ENCODE results near the gene RAI1. TPM values are rescaled to one million over a fixed set of nuclear protein-coding genes. Genes with fewer than 3 reads are reported as not detected.

The RAI1 gene
- total RNA-seq, 3 donors from 2014 or later, result 19.9 to 22.4 (median 20.1) TPM

GRCh38 chr17:17810895-17811248 lies 129.6 kb downstream of the RAI1 start:
- Mint-ChIP-seq H3K9me3 (no peaks in the 10 kb centered on the region), H3K27me3 (ENCODE audit: low read depth) (no peaks in the 10 kb centered on the region), H3K36me3 (ENCODE audit: insufficient read depth) (no peaks in the 10 kb centered on the region), H3K4me1 (ENCODE audit: low read depth) (peaks cover 2% of the 10 kb centered on the region), H3K4me3 (no peak overlapping the region)
- ATAC-seq, result no peak
- DNase-seq, result no peak

- ATAC-seq (no peak), DNase-seq (no peak)
- Mint-ChIP-seq H3K4me1 (ENCODE audit: low read depth) (peaks cover 2% of the 10 kb centered on the region), H3K27me3 (ENCODE audit: low read depth) (no peaks in the 10 kb centered on the region), H3K4me3 (no peak overlapping the region), H3K36me3 (ENCODE audit: insufficient read depth) (no peaks in the 10 kb centered on the region), H3K9me3 (no peaks in the 10 kb centered on the region)
These were observed 130.3 kb downstream of the RAI1 start for GRCh38 chr17:17811381-17812210.

GRCh38 chr17:17812211-17813054 lies 131.2 kb downstream of the RAI1 start:
- Mint-ChIP-seq H3K27me3 (ENCODE audit: low read depth) (no peaks in the 10 kb centered on the region), H3K4me1 (ENCODE audit: low read depth) (peaks cover 2% of the 10 kb centered on the region), H3K9me3 (no peaks in the 10 kb centered on the region), H3K4me3 (no peak overlapping the region), H3K36me3 (ENCODE audit: insufficient read depth) (no peaks in the 10 kb centered on the region)
- ATAC-seq (peak; percentile 53 to 59), DNase-seq (peak; percentile 70)

GRCh38 chr17:17813055-17813724 lies 131.9 kb downstream of the RAI1 start:
- H3K4me1 Mint-ChIP-seq (ENCODE audit: low read depth), result peaks cover 2% of the 10 kb centered on the region
- H3K27me3 Mint-ChIP-seq (ENCODE audit: low read depth), result no peaks in the 10 kb centered on the region
- no peaks in the 10 kb centered on the region for H3K9me3 Mint-ChIP-seq
- no peak for ATAC-seq
- no peaks in the 10 kb centered on the region for H3K36me3 Mint-ChIP-seq (ENCODE audit: insufficient read depth)
- H3K4me3 Mint-ChIP-seq, result no peak overlapping the region
- no peak for DNase-seq

GRCh38 chr17:17813725-17814095 lies 132.5 kb downstream of the RAI1 start:
- Mint-ChIP-seq H3K9me3 (no peaks in the 10 kb centered on the region), H3K4me1 (ENCODE audit: low read depth) (peaks cover 4% of the 10 kb centered on the region), H3K36me3 (ENCODE audit: insufficient read depth) (peaks cover 2% of the 10 kb centered on the region), H3K27me3 (ENCODE audit: low read depth) (no peaks in the 10 kb centered on the region), H3K4me3 (no peak overlapping the region)
- no peak for ATAC-seq
- no peak for DNase-seq

GRCh38 chr17:17814162-17815061 lies 133.2 kb downstream of the RAI1 start:
- H3K4me1 Mint-ChIP-seq (ENCODE audit: low read depth), result peaks cover 8% of the 10 kb centered on the region
- no peak for ATAC-seq
- peaks cover 7% of the 10 kb centered on the region for H3K36me3 Mint-ChIP-seq (ENCODE audit: insufficient read depth)
- no peak overlapping the region for H3K4me3 Mint-ChIP-seq
- no peaks in the 10 kb centered on the region for H3K27me3 Mint-ChIP-seq (ENCODE audit: low read depth)
- no peak for DNase-seq
- H3K9me3 Mint-ChIP-seq, result no peaks in the 10 kb centered on the region

GRCh38 chr17:17815062-17815406 lies 133.8 kb downstream of the RAI1 start:
- no peaks in the 10 kb centered on the region for H3K27me3 Mint-ChIP-seq (ENCODE audit: low read depth)
- ATAC-seq (no peak), DNase-seq (no peak)
- no peaks in the 10 kb centered on the region for H3K9me3 Mint-ChIP-seq
- H3K36me3 Mint-ChIP-seq (ENCODE audit: insufficient read depth), result peaks cover 9% of the 10 kb centered on the region
- H3K4me1 Mint-ChIP-seq (ENCODE audit: low read depth), result peaks cover 14% of the 10 kb centered on the region
- no peak overlapping the region for H3K4me3 Mint-ChIP-seq

- peaks cover 9% of the 10 kb centered on the region for H3K36me3 Mint-ChIP-seq (ENCODE audit: insufficient read depth)
- no peaks in the 10 kb centered on the region for H3K27me3 Mint-ChIP-seq (ENCODE audit: low read depth)
- H3K9me3 Mint-ChIP-seq, result no peaks in the 10 kb centered on the region
- DNase-seq (no peak), ATAC-seq (no peak)
- H3K4me3 Mint-ChIP-seq, result no peak overlapping the region
- H3K4me1 Mint-ChIP-seq (ENCODE audit: low read depth), result peaks cover 20% of the 10 kb centered on the region
These were observed 134.4 kb downstream of the RAI1 start for GRCh38 chr17:17815436-17816200.

GRCh38 chr17:17816240-17816814 lies 135.1 kb downstream of the RAI1 start:
- no peak for ATAC-seq
- no peak for DNase-seq
- Mint-ChIP-seq H3K27me3 (ENCODE audit: low read depth) (no peaks in the 10 kb centered on the region), H3K36me3 (ENCODE audit: insufficient read depth) (peaks cover 9% of the 10 kb centered on the region), H3K9me3 (no peaks in the 10 kb centered on the region), H3K4me1 (ENCODE audit: low read depth) (peaks cover 27% of the 10 kb centered on the region), H3K4me3 (no peak overlapping the region)

- no peak overlapping the region for H3K4me3 Mint-ChIP-seq
- peaks cover 32% of the 10 kb centered on the region for H3K4me1 Mint-ChIP-seq (ENCODE audit: low read depth)
These were observed 135.7 kb downstream of the RAI1 start for GRCh38 chr17:17816831-17817551.

GRCh38 chr17:17817552-17817947 lies 136.3 kb downstream of the RAI1 start:
- ATAC-seq (no peak), DNase-seq (no peak)
- H3K9me3 Mint-ChIP-seq, result no peaks in the 10 kb centered on the region
- H3K4me1 Mint-ChIP-seq (ENCODE audit: low read depth), result peaks cover 38% of the 10 kb centered on the region
- H3K36me3 Mint-ChIP-seq (ENCODE audit: insufficient read depth), result peaks cover 9% of the 10 kb centered on the region
- no peak overlapping the region for H3K4me3 Mint-ChIP-seq
- H3K27me3 Mint-ChIP-seq (ENCODE audit: low read depth), result no peaks in the 10 kb centered on the region

More at GRCh38 chr17:17816831-17817551, 135.7 kb downstream of the RAI1 start:
- peaks cover 9% of the 10 kb centered on the region for H3K36me3 Mint-ChIP-seq (ENCODE audit: insufficient read depth)
- H3K27me3 Mint-ChIP-seq (ENCODE audit: low read depth), result no peaks in the 10 kb centered on the region
- DNase-seq, result no peak
- no peaks in the 10 kb centered on the region for H3K9me3 Mint-ChIP-seq
- ATAC-seq, result no peak

GRCh38 chr17:17818088-17818526 lies 136.8 kb downstream of the RAI1 start:
- H3K36me3 Mint-ChIP-seq (ENCODE audit: insufficient read depth), result peaks cover 9% of the 10 kb centered on the region
- peaks cover 44% of the 10 kb centered on the region for H3K4me1 Mint-ChIP-seq (ENCODE audit: low read depth)

More at GRCh38 chr17:17818088-17818526, 136.8 kb downstream of the RAI1 start:
- H3K4me3 Mint-ChIP-seq, result no peak overlapping the region
- no peaks in the 10 kb centered on the region for H3K9me3 Mint-ChIP-seq
- DNase-seq (no peak), ATAC-seq (peak in 1 of 2 donors; percentile 27)
- H3K27me3 Mint-ChIP-seq (ENCODE audit: low read depth), result no peaks in the 10 kb centered on the region
